GM18508 (cell line): ENCODE results near the gene CAVIN3.

Experiments used
- ATAC-seq: cut with Tn5 transposase; IDR thresholded peaks from one replicate; pipeline ENCODE4 v1.9.1; 2021; ENCODE audit warnings: moderate number of reproducible peaks; ENCODE audit not compliant: insufficient read depth, unreplicated experiment

CAVIN3 gene

DNA sequence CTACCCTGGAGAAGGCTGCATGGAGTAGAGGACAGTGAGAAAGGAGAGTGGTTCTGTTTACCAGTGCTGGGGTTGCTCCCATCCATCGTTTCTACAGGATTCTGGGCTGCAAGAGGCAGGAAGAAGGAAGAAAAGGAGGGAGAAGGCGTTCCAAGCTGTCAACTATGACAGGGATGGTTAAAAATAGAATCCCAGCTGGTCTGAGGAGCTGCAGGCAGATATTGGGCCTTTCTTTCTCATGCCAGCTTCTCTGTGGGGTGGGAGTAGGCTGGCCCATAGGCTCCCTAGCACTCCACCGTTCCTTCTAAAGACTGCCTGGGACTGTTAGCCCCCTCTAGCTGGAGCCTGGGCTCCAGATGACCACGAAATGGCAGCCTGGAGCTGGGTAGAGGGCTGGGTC, 47.1 kb downstream of the CAVIN3 start:
- ATAC-seq = no peak

DNA sequence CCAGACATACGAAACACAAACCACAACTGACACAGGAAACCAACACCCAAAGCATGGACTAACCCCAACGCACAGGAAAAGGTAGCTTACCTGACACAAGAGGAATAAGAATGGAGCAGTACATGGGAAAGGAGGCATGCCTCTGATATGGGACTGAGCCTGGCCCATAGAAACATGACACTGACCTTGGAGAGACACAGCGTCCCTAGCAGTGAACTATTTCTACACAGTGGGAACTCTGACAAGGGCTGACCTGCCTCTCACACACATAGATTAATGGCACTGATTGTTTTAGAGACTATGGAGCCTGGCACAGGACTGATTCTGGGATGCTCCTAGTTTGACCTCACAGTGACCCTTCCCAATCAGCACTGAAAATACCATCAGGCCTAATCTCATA, 48.7 kb downstream of the CAVIN3 start:
- ATAC-seq = no peak

DNA sequence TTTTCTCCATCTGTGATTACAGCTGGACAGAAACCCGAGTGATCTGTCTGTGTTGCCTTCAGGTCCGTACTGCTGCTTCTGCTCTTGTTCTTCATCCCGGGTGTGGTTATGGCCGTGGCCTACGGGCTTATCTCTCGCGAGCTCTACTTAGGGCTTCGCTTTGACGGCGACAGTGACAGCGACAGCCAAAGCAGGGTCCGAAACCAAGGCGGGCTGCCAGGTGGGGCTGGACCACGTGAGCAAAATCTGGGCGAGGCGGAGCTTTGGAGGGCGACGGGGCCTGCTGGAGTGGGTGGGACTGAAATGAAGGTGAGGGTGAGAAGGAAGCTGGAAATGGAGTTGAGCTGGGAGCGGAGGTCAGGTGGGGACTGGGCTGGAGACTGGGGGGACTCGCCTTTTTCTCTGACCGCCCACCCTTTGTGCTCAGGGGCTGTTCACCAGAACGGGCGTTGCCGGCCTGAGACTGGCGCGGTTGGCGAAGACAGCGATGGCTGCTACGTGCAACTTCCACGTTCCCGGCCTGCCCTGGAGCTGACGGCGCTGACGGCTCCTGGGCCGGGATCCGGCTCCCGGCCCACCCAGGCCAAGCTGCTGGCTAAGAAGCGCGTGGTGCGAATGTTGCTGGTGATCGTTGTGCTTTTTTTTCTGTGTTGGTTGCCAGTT, 49.6 kb downstream of the CAVIN3 start:
- no peak for ATAC-seq

DNA sequence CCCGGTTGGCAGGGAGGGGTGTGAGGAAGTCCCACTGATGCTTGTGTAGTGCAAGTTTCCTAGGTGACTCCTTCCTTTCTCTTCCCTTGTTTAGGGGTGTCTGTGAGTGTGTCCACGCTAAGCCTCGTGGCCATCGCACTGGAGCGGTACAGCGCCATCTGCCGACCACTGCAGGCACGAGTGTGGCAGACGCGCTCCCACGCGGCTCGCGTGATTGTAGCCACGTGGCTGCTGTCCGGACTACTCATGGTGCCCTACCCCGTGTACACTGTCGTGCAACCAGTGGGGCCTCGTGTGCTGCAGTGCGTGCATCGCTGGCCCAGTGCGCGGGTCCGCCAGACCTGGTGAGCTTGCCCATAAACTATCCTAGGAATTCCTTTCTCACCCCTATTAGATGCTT, 50.3 kb downstream of the CAVIN3 start:
- ATAC-seq = no peak
